GM19372 (cell line): ENCODE results near the gene OTUB2.
"Not testable (repeated sequence)": the region's sequence is repeated elsewhere in the genome, so short reads cannot be mapped to it uniquely, and the experiment has no call there.

Source experiments
- ATAC-seq: cut with Tn5 transposase; IDR thresholded peaks from one replicate; pipeline ENCODE4 v1.9.1; 2021; ENCODE audit warnings: mild to moderate bottlenecking, low read depth, moderate library complexity; ENCODE audit not compliant: unreplicated experiment

The OTUB2 gene

GRCh38 chr14:94052199-94052598, 26.1 kb downstream of the OTUB2 start:
- no peak for ATAC-seq

- no peak for ATAC-seq
Measured at GRCh38 chr14:94052662-94053061, 26.5 kb downstream of the OTUB2 start.

GRCh38 chr14:94054401-94054800, 28.3 kb downstream of the OTUB2 start:
- no peak for ATAC-seq

GRCh38 chr14:94054936-94055335, 28.8 kb downstream of the OTUB2 start:
- ATAC-seq, result no peak

GRCh38 chr14:94056579-94057308, 30.6 kb downstream of the OTUB2 start:
- ATAC-seq, result peak; percentile 94

GRCh38 chr14:94058128-94058673, 32.1 kb downstream of the OTUB2 start:
- ATAC-seq, result no peak

GRCh38 chr14:94058674-94059138, 32.6 kb downstream of the OTUB2 start:
- ATAC-seq, result no peak

GRCh38 chr14:94059998-94060397, 33.9 kb downstream of the OTUB2 start:
- ATAC-seq, result no peak

GRCh38 chr14:94062344-94062940, 36.3 kb downstream of the OTUB2 start:
- no peak for ATAC-seq

- ATAC-seq, result no peak
Measured at GRCh38 chr14:94066089-94066676, 40.0 kb downstream of the OTUB2 start.

GRCh38 chr14:94072076-94072475, 45.9 kb downstream of the OTUB2 start:
- ATAC-seq, result not testable (repeated sequence)

- ATAC-seq, result no peak
Measured at GRCh38 chr14:94074534-94074933, 48.4 kb downstream of the OTUB2 start.

- ATAC-seq, result no peak
Measured at GRCh38 chr14:94075008-94075407, 48.9 kb downstream of the OTUB2 start.

GRCh38 chr14:94077111-94077821, 51.1 kb downstream of the OTUB2 start:
- ATAC-seq, result no peak

GRCh38 chr14:94077823-94078222, 51.7 kb downstream of the OTUB2 start:
- no peak for ATAC-seq

- ATAC-seq, result no peak
Measured at GRCh38 chr14:94079891-94080620, 53.9 kb downstream of the OTUB2 start.

- peak; percentile 98 for ATAC-seq
Measured at GRCh38 chr14:94080621-94081385, 54.7 kb downstream of the OTUB2 start, which contains the start of the genes DDX24 and IFI27L1. Gene DDX24, minus strand, starts transcription at chr14:94081202. Its CDS starts 1,460 bp downstream, at chr14:94079742. Gene IFI27L1, plus strand, starts transcription at chr14:94081310. Its CDS starts 15,628 bp downstream, at chr14:94096938.

- ATAC-seq, result peak; percentile 19
Measured at GRCh38 chr14:94081386-94081820, 55.3 kb downstream of the OTUB2 start.

- no peak for ATAC-seq
Measured at GRCh38 chr14:94087891-94088290, 61.8 kb downstream of the OTUB2 start.
